ENCODE measurements around the gene AP4B1.

DNA sequence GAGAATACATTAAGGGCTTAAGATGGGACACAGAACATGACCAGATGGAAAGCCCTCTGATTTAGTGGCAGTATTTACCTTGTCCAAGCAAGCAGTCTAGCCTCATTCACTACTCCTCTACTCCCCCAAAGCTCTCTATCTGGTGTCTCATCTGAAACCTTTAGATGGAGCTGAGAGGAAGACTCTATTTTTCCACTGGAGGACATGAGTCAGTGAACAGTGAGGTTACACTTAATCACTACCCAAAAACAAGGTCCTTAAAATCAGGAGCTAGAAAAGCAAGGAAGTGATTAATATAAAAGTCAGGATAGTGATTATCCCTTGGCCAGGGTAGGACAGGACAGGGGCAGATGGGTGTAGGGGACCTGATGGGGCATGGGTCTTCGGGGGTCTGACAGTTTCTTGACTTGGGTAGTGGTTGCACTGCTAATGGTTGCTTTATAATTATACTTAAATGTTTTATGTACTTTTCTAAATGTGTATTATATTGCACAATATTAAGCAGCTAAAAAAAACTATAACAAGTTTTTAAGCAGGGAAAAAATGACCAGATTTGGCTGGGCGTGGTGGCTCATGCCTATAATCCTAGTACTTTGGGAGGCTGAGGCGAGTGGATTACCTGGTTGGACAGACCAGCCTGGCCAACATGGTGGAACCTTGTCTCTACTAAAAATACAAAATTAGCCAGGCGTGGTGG lies 36.1 kb downstream of the AP4B1 start:
- TF ChIP-seq CTCF (IDR thresholded peaks at IDR 0.05) = no peak
- no peak for TF ChIP-seq POLR2A (IDR thresholded peaks at IDR 0.05)

Measured in right lobe of liver (tissue), 4 donors.